A549 (cell line): ENCODE measurements around the gene CLCF1. TPM values are rescaled to one million over a fixed set of nuclear protein-coding genes. Genes with fewer than 3 reads are reported as not detected.

Experiments
- ATAC-seq, 2 experiments: fragments of 200-7000 bp in 1 of 2; fragments of >200 bp in 1 of 2; cut with Nextera tagmentation in 1 of 2; cut with Tn5 transposase in 1 of 2; 3 replicates each; pipeline versions ENCODE4 v1.8.0 to v1.9.1; 2018 to 2020; ENCODE audit warnings: mild to moderate bottlenecking in 1 of 2, moderate library complexity in 1 of 2
- CTCF ChIA-PET: fragments of 300-600 bp; sonication (Branson Sonifier 250); formaldehyde crosslinking; extraction: SDS; loops from one replicate; lab custom pipeline; 2021; ENCODE audit warnings: antibody characterized with exemption, inconsistent platforms; lab: Yijun Ruan, JAX
- POLR2A ChIA-PET: fragments of 350-600 bp; formaldehyde crosslinking; extraction: SDS; loops from one replicate; lab custom pipeline; 2021; ENCODE audit warnings: antibody characterized with exemption, inconsistent platforms; lab: Yijun Ruan, JAX
- DNase-seq, 2 experiments: peaks; one replicate each; pipeline versions ENCODE4 v3.0.0 to v3.0.0-alpha.2; 2011 to 2016; ENCODE audit warnings: low read depth in 1 of 2, low spot score in 1 of 2
- FAIRE-seq: peaks from 2 replicates; lab custom pipeline; 2011; peaks lifted over from hg19 to GRCh38; lab: Jason Lieb, UNC
- H3K27ac ChIP-seq, 2 experiments: fragments of >200 bp; sonication (Bioruptor Twin); formaldehyde crosslinking; 3 replicates each; pipeline ENCODE4 v1.5.1; 2016 to 2017
- H3K4me1 ChIP-seq: fragments of >200 bp; sonication (Bioruptor Twin); formaldehyde crosslinking; 3 replicates; pipeline ENCODE4 v1.6.1; 2016
- H3K4me2 ChIP-seq: fragments of >200 bp; sonication (Bioruptor Twin); formaldehyde crosslinking; 3 replicates; pipeline ENCODE4 v1.6.1; 2016
- H3K4me3 ChIP-seq: fragments of >200 bp; sonication (Bioruptor Twin); formaldehyde crosslinking; 3 replicates; pipeline ENCODE4 v1.5.1; 2016
- H3K9me3 ChIP-seq: fragments of >200 bp; sonication (Bioruptor Twin); formaldehyde crosslinking; 3 replicates; pipeline ENCODE4 v1.6.1; 2016
- CBX8 ChIP-seq: fragments of 200-600 bp; sonication (generic); IDR thresholded peaks from 2 replicates; pipeline ENCODE4 v1.6.1; 2016
- CEBPB ChIP-seq, 2 experiments: fragments of >200 bp in 1 of 2; sonication (Bioruptor Twin) in 1 of 2; formaldehyde crosslinking in 1 of 2; IDR thresholded peaks; 2 replicates each; pipeline ENCODE4 v1.6.1; 2012 to 2016
- CHD2 ChIP-seq: fragments of 150-350 bp; IDR thresholded peaks from 2 replicates; pipeline ENCODE4 v1.6.1; 2014; ENCODE audit warnings: low read length; ENCODE audit not compliant: partially characterized antibody
- CTCF ChIP-seq: fragments of >200 bp; sonication (Bioruptor Twin); formaldehyde crosslinking; IDR thresholded peaks from 3 replicates; pipeline ENCODE4 v1.5.1; 2016
- EP300 ChIP-seq, 2 experiments: fragments of >200 bp; sonication (Bioruptor Twin); formaldehyde crosslinking; IDR thresholded peaks; 2 replicates in 1 of 2; 3 replicates in 1 of 2; pipeline ENCODE4 v1.6.1; 2016 to 2017
- FOSB ChIP-seq: fragments of 250-450 bp; sonication (Bioruptor Pico); IDR thresholded peaks from 2 replicates; pipeline ENCODE4 v1.5.0; 2020; ENCODE audit warnings: mild to moderate bottlenecking, moderate library complexity
- FOXS1 ChIP-seq: fragments of 250-450 bp; sonication (Bioruptor Pico); IDR thresholded peaks from 2 replicates; pipeline ENCODE4 v1.5.0; 2020; ENCODE audit warnings: mild to moderate bottlenecking, moderate library complexity
- HDAC2 ChIP-seq: fragments of 200-600 bp; sonication (generic); IDR thresholded peaks from 2 replicates; pipeline ENCODE4 v1.6.1; 2016
- HEYL ChIP-seq: fragments of 250-450 bp; sonication (Bioruptor Pico); IDR thresholded peaks from 2 replicates; pipeline ENCODE4 v1.8.0; 2021; ENCODE audit warnings: mild to moderate bottlenecking, moderate library complexity
- HMGXB4 ChIP-seq: fragments of 250-450 bp; sonication (Bioruptor Pico); IDR thresholded peaks from 2 replicates; pipeline ENCODE4 v1.5.0; 2021; ENCODE audit warnings: mild to moderate bottlenecking, moderate library complexity, borderline replicate concordance
- HOXA7 ChIP-seq: fragments of 250-450 bp; sonication (Bioruptor Pico); IDR thresholded peaks from 2 replicates; pipeline ENCODE4 v1.5.0; 2020; ENCODE audit warnings: mild to moderate bottlenecking, moderate library complexity
- HOXB13 ChIP-seq: fragments of 250-450 bp; sonication (Bioruptor Pico); IDR thresholded peaks from 2 replicates; pipeline ENCODE4 v1.5.0; 2020; ENCODE audit warnings: low read depth, mild to moderate bottlenecking, moderate library complexity
- HOXB5 ChIP-seq: fragments of 250-450 bp; sonication (Bioruptor Pico); IDR thresholded peaks from 2 replicates; pipeline ENCODE4 v1.5.0; 2020; ENCODE audit warnings: mild to moderate bottlenecking, moderate library complexity
- JUN ChIP-seq, 2 experiments: fragments of >200 bp; sonication (Bioruptor Twin); formaldehyde crosslinking; IDR thresholded peaks; 2 replicates in 1 of 2; 3 replicates in 1 of 2; pipeline ENCODE4 v1.6.1; 2016 to 2017
- MAX ChIP-seq: IDR thresholded peaks from 2 replicates; pipeline ENCODE4 v1.6.1; 2012
- MAZ ChIP-seq: fragments of 150-350 bp; IDR thresholded peaks from 2 replicates; pipeline ENCODE4 v1.6.1; 2014; ENCODE audit warnings: antibody characterized with exemption, low read depth, low read length, borderline replicate concordance
- MYC ChIP-seq: IDR thresholded peaks from 2 replicates; pipeline ENCODE4 v1.6.1; 2012; ENCODE audit warnings: mild to moderate bottlenecking, inconsistent platforms, low read length, improper control_type of control experiment, borderline replicate concordance
- NPAS2 ChIP-seq: fragments of 250-450 bp; sonication (Bioruptor Pico); IDR thresholded peaks from 2 replicates; pipeline ENCODE4 v1.8.0; 2022; ENCODE audit warnings: mild to moderate bottlenecking, moderate library complexity, borderline replicate concordance
- PHF8 ChIP-seq: fragments of 200-600 bp; sonication (generic); IDR thresholded peaks from 2 replicates; pipeline ENCODE4 v1.6.1; 2016; ENCODE audit warnings: low read depth, mild to moderate bottlenecking, antibody characterized with exemption, moderate library complexity, borderline replicate concordance
- RARB ChIP-seq: fragments of 250-450 bp; sonication (Bioruptor Pico); IDR thresholded peaks from 2 replicates; pipeline ENCODE4 v1.8.0; 2021; ENCODE audit warnings: mild to moderate bottlenecking, moderate library complexity
- RNF2 ChIP-seq: fragments of 200-600 bp; sonication (generic); IDR thresholded peaks from 2 replicates; pipeline ENCODE4 v1.6.1; 2016; ENCODE audit warnings: low read depth, mild to moderate bottlenecking, antibody characterized with exemption, moderate library complexity, borderline replicate concordance
- SREBF2 ChIP-seq: fragments of 450-650 bp; IDR thresholded peaks from 2 replicates; pipeline ENCODE4 v1.6.1; 2014; ENCODE audit warnings: mild to moderate bottlenecking, moderate library complexity
- TFCP2L1 ChIP-seq: fragments of 250-450 bp; sonication (Bioruptor Pico); IDR thresholded peaks from 2 replicates; pipeline ENCODE4 v1.5.0; 2021; ENCODE audit warnings: mild to moderate bottlenecking
- TP53 ChIP-seq: fragments of 250-450 bp; sonication (Bioruptor Pico); IDR thresholded peaks from 2 replicates; pipeline ENCODE4 v1.5.0; 2021; ENCODE audit warnings: mild to moderate bottlenecking, moderate library complexity
- USF2 ChIP-seq: fragments of 450-650 bp; IDR thresholded peaks from 2 replicates; pipeline ENCODE4 v1.6.1; 2014; ENCODE audit warnings: antibody characterized with exemption
- WGBS: methylation state at CpG from one replicate; pipeline ENCODE4 v1.1.6; 2017; ENCODE audit errors: missing lambda C conversion rate; 5-methylcytosine and 5-hydroxymethylcytosine counted together
- polyA plus RNA-seq, 4 experiments: library from polyadenylated mRNA; depleted of rRNA in 3 of 4; stranded (reverse); fragments of >200 nt; fragmentation: RNase III in 1 of 4; extraction: RNeasy Plus Mini Kit Qiagen cat#74134 plus additional on column Dnase treatment in 1 of 4; gene quantifications; 2 replicates in 3 of 4; 3 replicates in 1 of 4; pipeline ENCODE4 v1.2.3, GENCODE V29; 2011 to 2017

CLCF1 gene
- polyA plus RNA-seq, 2 of the 4 experiments (the other 2 are of a cell fraction), result 23.9 to 31.0 TPM

- peak overlapping the region; percentile 68 for H3K4me3 ChIP-seq
- 0% methylated on average over 9 of the region's 9 CpGs for WGBS
- ATAC-seq, result peak; percentile 32 to 53
- no peaks in the 10 kb centered on the region for H3K9me3 ChIP-seq
- peaks cover 73% of the 10 kb centered on the region for H3K4me1 ChIP-seq
- peak; percentile 72 to 92 for DNase-seq
- CTCF ChIA-PET, result interaction anchor here (1.5 to 46.2 kb wide), 4 partner anchors 16 to 112 kb away, joined by 9 to 1913 read pairs (median 318); partner anchors contain the start of genes POLD4, PPP1CA, RAD9A and TBC1D10C
- peak overlapping the region; percentile 95 for H3K4me2 ChIP-seq
- POLR2A ChIA-PET, result interaction anchor here (0.6 to 9.3 kb wide), 14 partner anchors 8 to 1871 kb away, joined by 3 to 172 read pairs (median 6); partner anchors contain the start of genes ALDH3B1, POLD4, PPP1CA and RAD9A
- peak overlapping the region; percentile 95 to 100 for H3K27ac ChIP-seq
- no peak for FAIRE-seq
- TF ChIP-seq HOXA7 (CRISPR knock-in tag) (peak; percentile 93), FOSB (CRISPR knock-in tag) (peak; percentile 93), JUN (IDR thresholded peaks at IDR 0.05) (no peak; a peak in 2 of 5 replicates), CTCF (no peak), FOXS1 (CRISPR knock-in tag) (no peak), EP300 (IDR thresholded peaks at IDR 0.05) (0 out of 5 replicates have a peak, but pooled peaks of 1 of the 2 experiments have one; percentile 6), TP53 (CRISPR knock-in tag) (peak; percentile 91; the same call in 1 of the 2 replicates), TFCP2L1 (CRISPR knock-in tag) (peak; percentile 87), HOXB5 (CRISPR knock-in tag) (0 out of 2 replicates have a peak, but pooled peaks have one; percentile 27), HOXB13 (CRISPR knock-in tag) (peak; percentile 77; the same call in 1 of the 2 replicates), PHF8 (no peak), HDAC2 (no peak), MAX (0 out of 2 replicates have a peak, but pooled peaks have one; percentile 4), HMGXB4 (CRISPR knock-in tag) (peak; percentile 61; the same call in 1 of the 2 replicates), USF2 (peak; percentile 7; the same call in 1 of the 2 replicates), CHD2 (peak; percentile 13)
Observed at GRCh38 chr11:67374571-67375281, 1.3 kb upstream of the CLCF1 start.

- CTCF ChIA-PET, result interaction anchor here (1.5 to 46.2 kb wide), 3 partner anchors 16 to 28 kb away, joined by 9 to 1913 read pairs (median 626); partner anchors contain the start of genes POLD4, PPP1CA, RAD9A and TBC1D10C
- Histone ChIP-seq H3K4me3 (peak overlapping the region; percentile 68), H3K4me1 (peaks cover 73% of the 10 kb centered on the region), H3K27ac (peak overlapping the region; percentile 95 to 100), H3K9me3 (no peaks in the 10 kb centered on the region), H3K4me2 (peak overlapping the region; percentile 95)
- POLR2A ChIA-PET, result interaction anchor here (0.6 to 9.3 kb wide), 14 partner anchors 8 to 636 kb away, joined by 3 to 172 read pairs (median 6); partner anchors contain the start of genes AIP, ALDH3B1, KDM2A and POLD4
- ATAC-seq, result peak; percentile 41 to 71
- peak; percentile 97 for FAIRE-seq
- WGBS, result 1% methylated on average over 29 of the region's 40 CpGs
- DNase-seq, result peak; percentile 96 to 100
- TF ChIP-seq CBX8 (no peak), SREBF2 (no peak), JUN (IDR thresholded peaks at IDR 0.05) (peak; percentile 92 to 96), MYC (peak; percentile 49), HEYL (no peak), USF2 (peak; percentile 39), CEBPB (IDR thresholded peaks at IDR 0.05) (peak; percentile 76 to 96), RARB (CRISPR knock-in tag) (peak; percentile 82; the same call in 1 of the 2 replicates), NPAS2 (CRISPR knock-in tag) (peak; percentile 63), RNF2 (no peak), HOXB13 (CRISPR knock-in tag) (no peak), FOSB (CRISPR knock-in tag) (peak; percentile 96), MAZ (peak; percentile 99)
Observed at GRCh38 chr11:67373648-67374570, 511 bp upstream of the CLCF1 start.
